Lower leg skin (tissue), 3 donors: ENCODE results near the gene RPS5.

Experiments
- CTCF ChIP-seq, 3 donors: fragments of 450-650 bp; IDR thresholded peaks; one replicate each; pipeline ENCODE4 v1.5.1; 2016; ENCODE audit warnings: antibody characterized with exemption in 3 of 3, mild to moderate bottlenecking in 3 of 3, moderate library complexity in 2 of 3
- POLR2A ChIP-seq, 2 donors: fragments of 450-650 bp; IDR thresholded peaks; one replicate each; pipeline ENCODE4 v1.6.1; 2016 to 2017; ENCODE audit warnings: antibody characterized with exemption in 2 of 2, mild to moderate bottlenecking in 1 of 2, moderate library complexity in 1 of 2

GRCh38 chr19:58355908-58356765 lies 30.9 kb upstream of the RPS5 start:
- TF ChIP-seq CTCF (IDR thresholded peaks at IDR 0.05) (no peak), POLR2A (IDR thresholded peaks at IDR 0.05) (no peak)
